Stomach (tissue), 4 donors: ENCODE measurements around the gene TAS2R10.

Experiments
- EP300 ChIP-seq: sonication (generic); formaldehyde crosslinking; IDR thresholded peaks from one replicate; pipeline ENCODE4 v1.6.1; 2017; ENCODE audit warnings: antibody characterized with exemption
- POLR2A ChIP-seq, 4 donors: fragments of 450-650 bp; IDR thresholded peaks; one replicate each; pipeline ENCODE4 v1.6.1; 2016; ENCODE audit warnings: antibody characterized with exemption in 4 of 4, control low read depth in 2 of 4, mild to moderate bottlenecking in 1 of 4, moderate library complexity in 1 of 4
- POLR2AphosphoS5 ChIP-seq, 3 donors: sonication (generic); formaldehyde crosslinking; IDR thresholded peaks; one replicate each; pipeline ENCODE4 v1.6.1; 2016; ENCODE audit warnings: antibody characterized with exemption in 3 of 3
- TF ChIP-seq, protein P1 (sequence below), 7 experiments: fragments of 450-650 bp in 4 of 7; fragments of 200-600 bp in 3 of 7; sonication (generic) in 3 of 7; IDR thresholded peaks; one replicate each; pipeline ENCODE4 v1.5.1; 2016 to 2019; ENCODE audit warnings: antibody characterized with exemption in 7 of 7, control low read depth in 2 of 7, mild to moderate bottlenecking in 1 of 7

GRCh38 chr12:10842862-10843261 is 16.7 kb upstream of the TAS2R10 start:
- TF ChIP-seq, protein P1, sequence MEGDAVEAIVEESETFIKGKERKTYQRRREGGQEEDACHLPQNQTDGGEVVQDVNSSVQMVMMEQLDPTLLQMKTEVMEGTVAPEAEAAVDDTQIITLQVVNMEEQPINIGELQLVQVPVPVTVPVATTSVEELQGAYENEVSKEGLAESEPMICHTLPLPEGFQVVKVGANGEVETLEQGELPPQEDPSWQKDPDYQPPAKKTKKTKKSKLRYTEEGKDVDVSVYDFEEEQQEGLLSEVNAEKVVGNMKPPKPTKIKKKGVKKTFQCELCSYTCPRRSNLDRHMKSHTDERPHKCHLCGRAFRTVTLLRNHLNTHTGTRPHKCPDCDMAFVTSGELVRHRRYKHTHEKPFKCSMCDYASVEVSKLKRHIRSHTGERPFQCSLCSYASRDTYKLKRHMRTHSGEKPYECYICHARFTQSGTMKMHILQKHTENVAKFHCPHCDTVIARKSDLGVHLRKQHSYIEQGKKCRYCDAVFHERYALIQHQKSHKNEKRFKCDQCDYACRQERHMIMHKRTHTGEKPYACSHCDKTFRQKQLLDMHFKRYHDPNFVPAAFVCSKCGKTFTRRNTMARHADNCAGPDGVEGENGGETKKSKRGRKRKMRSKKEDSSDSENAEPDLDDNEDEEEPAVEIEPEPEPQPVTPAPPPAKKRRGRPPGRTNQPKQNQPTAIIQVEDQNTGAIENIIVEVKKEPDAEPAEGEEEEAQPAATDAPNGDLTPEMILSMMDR (IDR thresholded peaks at IDR 0.05), result no peak
- TF ChIP-seq POLR2A (IDR thresholded peaks at IDR 0.05) (no peak), POLR2AphosphoS5 (IDR thresholded peaks at IDR 0.05) (no peak), EP300 (no peak)
